Measurements from ENCODE around the gene CMSS1.

The CMSS1 gene

DNA sequence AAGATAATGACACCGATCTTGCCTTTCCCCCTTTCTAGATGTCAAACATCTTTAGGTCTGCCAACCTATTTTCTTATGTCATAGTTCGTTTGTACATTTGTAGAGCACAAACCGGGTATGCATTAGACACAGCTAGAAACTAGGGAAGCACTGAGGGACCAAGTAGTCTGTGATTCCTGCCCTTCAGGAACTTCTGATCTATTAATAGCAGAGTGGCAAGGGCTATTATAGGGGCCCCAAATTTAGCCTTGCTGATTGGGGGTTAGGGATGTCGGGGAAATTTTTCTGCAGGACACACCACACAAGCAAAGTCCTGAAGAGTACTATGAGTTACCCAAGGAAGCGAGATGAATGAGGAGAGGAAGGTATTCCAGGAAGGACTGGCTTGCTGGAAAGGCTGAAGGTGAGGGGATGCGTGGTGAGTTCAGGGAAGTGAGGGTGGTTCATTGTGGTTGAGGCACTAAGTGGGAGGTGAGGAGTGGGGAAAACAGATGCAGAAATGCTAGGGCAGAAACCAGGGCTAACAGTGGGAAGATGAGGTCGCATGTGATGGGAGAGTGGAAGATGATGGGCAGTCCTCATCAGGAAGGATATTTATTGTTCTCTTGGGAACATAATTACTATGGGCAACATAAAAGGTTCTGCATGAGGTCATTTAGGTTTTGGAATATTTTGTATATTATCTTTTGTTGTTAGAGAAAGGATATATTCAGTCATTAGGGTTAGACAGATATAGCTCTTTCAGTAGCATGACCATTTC lies 144.3 kb downstream of the CMSS1 start:
- FAIRE-seq (no peak), DNase-seq (ENCODE audit: insufficient read length, low spot score) (no peak)
- TF ChIP-seq, protein P1, sequence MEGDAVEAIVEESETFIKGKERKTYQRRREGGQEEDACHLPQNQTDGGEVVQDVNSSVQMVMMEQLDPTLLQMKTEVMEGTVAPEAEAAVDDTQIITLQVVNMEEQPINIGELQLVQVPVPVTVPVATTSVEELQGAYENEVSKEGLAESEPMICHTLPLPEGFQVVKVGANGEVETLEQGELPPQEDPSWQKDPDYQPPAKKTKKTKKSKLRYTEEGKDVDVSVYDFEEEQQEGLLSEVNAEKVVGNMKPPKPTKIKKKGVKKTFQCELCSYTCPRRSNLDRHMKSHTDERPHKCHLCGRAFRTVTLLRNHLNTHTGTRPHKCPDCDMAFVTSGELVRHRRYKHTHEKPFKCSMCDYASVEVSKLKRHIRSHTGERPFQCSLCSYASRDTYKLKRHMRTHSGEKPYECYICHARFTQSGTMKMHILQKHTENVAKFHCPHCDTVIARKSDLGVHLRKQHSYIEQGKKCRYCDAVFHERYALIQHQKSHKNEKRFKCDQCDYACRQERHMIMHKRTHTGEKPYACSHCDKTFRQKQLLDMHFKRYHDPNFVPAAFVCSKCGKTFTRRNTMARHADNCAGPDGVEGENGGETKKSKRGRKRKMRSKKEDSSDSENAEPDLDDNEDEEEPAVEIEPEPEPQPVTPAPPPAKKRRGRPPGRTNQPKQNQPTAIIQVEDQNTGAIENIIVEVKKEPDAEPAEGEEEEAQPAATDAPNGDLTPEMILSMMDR (IDR thresholded peaks at IDR 0.05; ENCODE audit: insufficient read depth, missing control alignments): no peak

DNA sequence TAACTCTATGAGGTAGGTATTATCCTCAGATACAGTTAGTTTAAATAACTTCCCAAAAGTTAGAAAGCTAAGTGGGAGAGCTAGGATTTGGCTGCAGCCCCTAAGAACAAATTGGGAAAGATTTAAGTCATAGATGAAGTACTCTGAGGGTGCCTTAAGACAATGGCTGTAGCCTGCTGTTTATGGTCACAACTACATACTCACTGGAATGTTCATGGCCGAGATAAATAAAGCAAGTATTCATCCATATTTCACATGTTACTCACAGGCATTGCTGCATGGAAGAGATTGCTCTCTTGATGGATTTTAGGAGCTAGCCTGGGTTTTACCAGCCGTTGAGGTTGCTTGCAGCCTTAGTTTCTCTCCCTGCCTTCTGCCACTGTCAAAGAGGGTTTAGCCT lies 145.0 kb downstream of the CMSS1 start:
- no peak for DNase-seq (ENCODE audit: insufficient read length, low spot score)
- FAIRE-seq: no peak
- TF ChIP-seq, protein P1 (IDR thresholded peaks at IDR 0.05; ENCODE audit: insufficient read depth, missing control alignments): no peak

DNA sequence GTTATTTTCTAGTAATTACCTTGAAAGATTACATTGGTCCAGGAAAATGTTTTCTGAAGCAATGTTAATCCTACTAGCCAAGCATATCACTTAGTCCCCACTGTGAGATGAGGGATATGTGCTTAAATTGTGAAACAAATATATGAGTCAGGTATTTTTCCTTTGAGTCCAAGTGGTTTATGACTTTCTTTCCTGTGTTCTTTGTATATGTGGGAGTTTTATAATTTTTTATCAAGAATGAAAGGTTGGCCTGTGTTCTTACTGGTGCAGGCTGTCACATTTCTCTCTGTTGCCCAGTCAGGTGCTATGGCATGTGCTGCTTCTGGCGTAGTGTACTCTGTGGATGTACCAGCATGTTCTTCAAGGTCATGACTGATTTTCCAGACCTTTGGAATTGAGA lies 147.4 kb downstream of the CMSS1 start:
- TF ChIP-seq, protein P1 (IDR thresholded peaks at IDR 0.05; ENCODE audit: insufficient read depth, missing control alignments): no peak
- FAIRE-seq (no peak), DNase-seq (ENCODE audit: insufficient read length, low spot score) (no peak)

DNA sequence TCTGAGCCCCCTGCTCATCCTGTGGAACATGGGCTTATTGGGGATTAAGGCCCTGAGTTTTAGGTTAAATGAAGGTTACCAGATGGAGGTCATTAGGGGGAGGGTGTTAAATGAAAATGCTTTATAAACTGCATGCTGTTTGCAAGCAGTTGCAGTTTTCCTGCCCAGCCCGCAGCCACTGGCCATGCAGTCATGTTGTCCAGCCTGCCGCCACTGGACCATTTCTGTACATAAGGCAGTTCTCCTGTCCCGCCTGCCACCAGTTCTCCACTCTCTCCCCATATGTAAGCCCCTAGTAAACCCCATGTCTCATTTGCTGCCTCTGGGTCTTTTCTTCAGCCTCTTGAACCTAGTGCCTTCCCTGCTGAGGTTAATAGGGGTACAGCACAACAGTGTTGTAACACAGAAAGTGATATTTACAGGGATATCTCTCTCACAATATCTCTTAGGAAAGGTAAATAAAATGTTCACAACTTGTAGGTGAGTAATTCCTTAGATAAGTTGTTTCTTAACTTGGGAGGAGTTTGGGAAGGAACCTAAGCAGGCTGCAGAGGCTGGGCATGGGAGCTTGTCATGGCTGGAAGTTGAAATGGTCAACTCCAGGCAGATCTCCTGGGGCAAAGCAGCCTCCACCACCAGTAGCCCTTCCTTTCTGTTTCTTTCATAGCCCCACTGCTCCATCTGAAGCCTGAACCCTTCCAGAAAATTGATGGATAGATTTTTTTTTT lies 148.2 kb downstream of the CMSS1 start:
- DNase-seq (ENCODE audit: insufficient read length, low spot score): no peak
- TF ChIP-seq, protein P1 (IDR thresholded peaks at IDR 0.05; ENCODE audit: insufficient read depth, missing control alignments): no peak
- FAIRE-seq: no peak

DNA sequence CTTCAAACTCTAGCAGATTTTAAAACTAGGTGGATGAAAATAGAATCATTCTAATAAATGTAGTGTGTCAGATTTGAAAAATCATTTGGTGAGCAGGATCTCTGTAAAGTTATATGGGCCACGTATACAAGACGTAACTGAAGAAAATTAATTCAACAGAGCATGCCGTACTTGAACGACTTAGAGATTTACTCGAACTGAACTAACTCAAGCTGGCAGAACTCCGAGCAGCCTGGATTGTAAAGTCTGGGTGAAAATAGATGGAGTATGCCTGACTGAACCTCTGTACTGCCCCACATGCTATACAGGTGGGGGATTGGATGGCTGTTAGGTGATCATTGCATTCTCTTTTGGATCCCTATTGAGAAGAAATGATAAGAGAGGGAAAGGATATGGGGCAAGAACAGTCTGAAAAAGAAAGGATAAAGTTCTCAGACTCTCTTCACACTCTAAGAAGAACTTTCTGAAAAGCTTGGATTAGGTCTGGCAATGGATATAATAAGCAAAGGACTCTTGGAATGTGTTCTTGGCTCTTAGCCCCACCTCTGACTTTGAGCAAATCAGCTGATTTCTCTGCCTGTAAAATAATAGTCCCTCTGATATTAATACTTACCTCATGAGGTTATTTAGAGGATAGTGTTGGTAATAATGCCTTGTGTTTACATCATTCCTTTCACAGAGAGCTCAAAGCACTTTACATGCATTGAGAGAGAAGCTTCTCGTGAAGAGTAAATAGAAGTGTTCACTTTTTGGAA lies 149.2 kb downstream of the CMSS1 start:
- DNase-seq (ENCODE audit: insufficient read length, low spot score) (no peak), FAIRE-seq (no peak)
- TF ChIP-seq, protein P1 (IDR thresholded peaks at IDR 0.05; ENCODE audit: insufficient read depth, missing control alignments): no peak

DNA sequence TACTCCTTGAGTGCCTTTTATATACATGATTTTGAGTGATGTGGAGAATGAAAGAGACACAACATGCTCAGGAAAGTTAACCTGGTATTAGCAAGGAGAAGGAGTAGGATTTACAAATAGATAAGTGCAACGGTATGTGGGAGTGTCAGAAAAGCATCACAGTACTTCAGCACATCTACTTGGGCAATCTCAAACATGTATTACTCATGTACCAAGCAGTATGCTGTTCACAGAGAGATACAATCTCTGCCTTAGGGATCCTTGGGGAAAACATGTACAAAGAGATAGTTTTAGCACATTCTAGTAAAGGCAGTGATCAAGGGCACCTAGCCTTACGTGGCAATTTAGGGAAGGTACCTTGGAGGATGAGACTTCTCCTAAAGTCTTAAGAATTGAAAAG lies 150.1 kb downstream of the CMSS1 start:
- FAIRE-seq: no peak
- DNase-seq (ENCODE audit: insufficient read length, low spot score): no peak
- TF ChIP-seq, protein P1 (IDR thresholded peaks at IDR 0.05; ENCODE audit: insufficient read depth, missing control alignments): no peak

All from D721Med (cell line).